Lower lobe of right lung (tissue), 2 donors: Measurements from ENCODE around the gene SLC38A7. TPM values are rescaled to one million over a fixed set of nuclear protein-coding genes. Genes with fewer than 3 reads are reported as not detected.

ENCODE experiments used
- ATAC-seq, 2 donors: fragments of 200-7000 bp; cut with Tn5 transposase; one replicate each; pipeline ENCODE4 v1.9.1; 2020 to 2022; ENCODE audit warnings: mild to moderate bottlenecking in 2 of 2, moderate library complexity in 2 of 2
- DNase-seq: peaks from one replicate; pipeline ENCODE4 v3.0.0-alpha.2; 2020
- H3K27ac ChIP-seq: fragments of 200-600 bp; one replicate; pipeline ENCODE4 v1.8.0; 2022
- H3K27me3 ChIP-seq: fragments of 200-600 bp; one replicate; pipeline ENCODE4 v1.8.0; 2022; ENCODE audit warnings: low read depth
- H3K36me3 ChIP-seq: fragments of 200-600 bp; one replicate; pipeline ENCODE4 v1.8.0; 2022; ENCODE audit warnings: mild to moderate bottlenecking
- H3K4me1 ChIP-seq: fragments of 200-600 bp; one replicate; pipeline ENCODE4 v1.8.0; 2022
- H3K4me3 ChIP-seq: fragments of 200-600 bp; one replicate; pipeline ENCODE4 v1.8.0; 2022; ENCODE audit warnings: mild to moderate bottlenecking
- H3K9me3 ChIP-seq: fragments of 200-600 bp; one replicate; pipeline ENCODE4 v1.8.0; 2022
- CTCF ChIP-seq: fragments of 200-600 bp; IDR thresholded peaks from one replicate; pipeline ENCODE4 v1.8.0; 2022; ENCODE audit warnings: antibody characterized with exemption, mild to moderate bottlenecking
- intact Hi-C: fragments of 100-400 bp; cut with DNase I; formaldehyde crosslinking; loops from one replicate; pipeline ENCODE4 v1.11.0; 2022
- total RNA-seq: library from RNA; stranded (reverse); fragmentation: NEBNext Ultra II Directional; extraction: Animal tissue kit (Norgen Biotek cat#: 25700); gene quantifications from one replicate; pipeline ENCODE4 v1.2.1, GENCODE V29; 2021
- donor health status: DM: no; HTN: yes; CAD: no; lungs with severe emphysema.

SLC38A7 gene
- total RNA-seq, 1 donor from 2014 or later: 20.7 TPM

DNA sequence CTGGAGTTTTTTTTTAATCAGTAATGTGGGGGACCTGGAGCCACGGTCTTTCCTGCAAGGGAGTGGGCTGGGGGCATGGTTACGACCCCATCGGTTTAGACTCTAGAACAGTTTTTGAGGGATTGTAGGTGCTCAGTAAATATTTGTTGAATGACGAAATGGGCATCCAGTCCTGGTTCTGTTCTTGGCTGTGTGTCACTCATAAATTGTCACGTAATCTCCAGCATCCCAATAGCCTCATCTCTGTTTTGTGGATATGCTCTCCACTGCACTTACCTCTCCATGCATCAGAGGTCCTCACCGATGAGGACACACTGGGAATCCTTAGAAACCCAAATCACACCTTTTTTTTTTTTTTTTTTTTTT is 497 bp upstream of the SLC38A7 start:
- peak overlapping the region; percentile 88 for H3K4me3 ChIP-seq
- peaks cover 21% of the 10 kb centered on the region for H3K4me1 ChIP-seq
- no peaks in the 10 kb centered on the region for H3K27me3 ChIP-seq
- no peak for ATAC-seq
- no peak overlapping the region for H3K27ac ChIP-seq
- no peak for DNase-seq
- no peaks in the 10 kb centered on the region for H3K36me3 ChIP-seq
- intact Hi-C loops: no loop called here
- no peaks in the 10 kb centered on the region for H3K9me3 ChIP-seq
- no peak for TF ChIP-seq CTCF

DNA sequence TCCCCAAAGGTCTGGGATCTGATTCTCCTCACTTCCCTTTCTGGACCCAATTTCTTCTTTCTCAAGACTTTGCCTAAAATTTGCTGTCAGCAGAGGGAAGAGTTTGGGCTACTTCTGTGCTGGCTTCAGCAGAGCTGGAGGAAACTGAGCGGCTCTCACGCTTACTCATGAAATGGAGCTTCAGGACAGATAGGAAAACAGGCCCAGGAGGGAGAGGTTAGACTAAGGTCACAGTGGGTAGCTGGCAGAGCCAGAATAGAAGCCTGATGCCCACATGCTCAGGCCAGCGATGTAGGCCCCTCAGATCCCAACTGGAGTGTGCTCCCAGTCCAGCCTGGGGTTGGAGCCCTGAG is 593 bp downstream of the SLC38A7 start:
- Histone ChIP-seq H3K9me3 (no peaks in the 10 kb centered on the region), H3K27ac (peak overlapping the region; percentile 72), H3K4me3 (peak overlapping the region; percentile 88), H3K4me1 (peaks cover 21% of the 10 kb centered on the region), H3K36me3 (peaks cover 8% of the 10 kb centered on the region), H3K27me3 (no peaks in the 10 kb centered on the region)
- ATAC-seq (peak; percentile 33 to 49), DNase-seq (no peak)
- TF ChIP-seq CTCF: no peak
- intact Hi-C loops: no loop called here

DNA sequence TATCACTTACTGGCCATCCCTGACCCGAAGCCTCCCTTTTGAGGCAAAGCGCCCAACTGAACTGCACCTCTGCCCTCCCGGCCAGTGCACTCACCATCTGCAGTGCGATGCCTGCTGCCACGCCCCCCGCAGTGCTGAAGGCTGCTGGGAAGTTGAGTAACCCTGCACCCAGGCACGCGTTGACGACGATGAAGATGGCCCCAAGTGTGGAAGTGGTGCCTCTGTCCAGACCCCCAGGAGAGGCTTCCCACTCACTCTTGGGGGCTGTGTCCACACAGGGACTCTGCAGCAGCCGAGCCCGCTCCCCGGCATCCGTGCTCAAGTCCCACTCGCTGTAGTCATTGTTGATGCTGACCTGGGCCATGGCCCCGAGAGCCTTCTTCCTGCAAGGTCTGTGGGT is 4.8 kb downstream of the SLC38A7 start:
- TF ChIP-seq CTCF: no peak
- intact Hi-C loops: no loop called here
- DNase-seq (no peak), ATAC-seq (no peak)
- no peak overlapping the region for H3K27ac ChIP-seq
- H3K4me1 ChIP-seq: peaks cover 18% of the 10 kb centered on the region
- no peaks in the 10 kb centered on the region for H3K9me3 ChIP-seq
- H3K36me3 ChIP-seq: peaks cover 38% of the 10 kb centered on the region
- no peaks in the 10 kb centered on the region for H3K27me3 ChIP-seq
- no peak overlapping the region for H3K4me3 ChIP-seq

DNA sequence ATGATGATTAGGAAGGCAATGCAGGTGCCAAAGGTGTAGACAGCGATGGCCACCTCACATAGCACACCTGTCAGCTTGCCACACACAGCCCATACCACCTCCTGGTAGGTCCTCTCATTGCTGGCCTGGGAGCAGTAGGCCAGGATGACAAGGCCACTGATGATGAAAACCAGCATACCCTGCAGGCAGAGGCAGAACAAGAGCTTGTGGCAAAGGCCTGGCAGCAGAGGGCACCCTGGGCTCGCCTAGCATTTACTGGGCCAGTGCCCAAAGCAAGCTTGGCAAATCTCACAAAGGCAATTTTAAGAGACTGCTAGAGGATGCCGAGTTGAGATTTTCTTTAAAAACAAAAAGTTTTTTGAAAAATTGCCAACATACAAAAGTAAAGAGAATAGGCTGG is 5.9 kb downstream of the SLC38A7 start:
- H3K36me3 ChIP-seq: peaks cover 48% of the 10 kb centered on the region
- peaks cover 11% of the 10 kb centered on the region for H3K4me1 ChIP-seq
- H3K27me3 ChIP-seq: no peaks in the 10 kb centered on the region
- no peak for ATAC-seq
- TF ChIP-seq CTCF: no peak
- intact Hi-C loops: no loop called here
- H3K27ac ChIP-seq: no peak overlapping the region
- no peak for DNase-seq
- H3K4me3 ChIP-seq: no peak overlapping the region
- H3K9me3 ChIP-seq: no peaks in the 10 kb centered on the region

DNA sequence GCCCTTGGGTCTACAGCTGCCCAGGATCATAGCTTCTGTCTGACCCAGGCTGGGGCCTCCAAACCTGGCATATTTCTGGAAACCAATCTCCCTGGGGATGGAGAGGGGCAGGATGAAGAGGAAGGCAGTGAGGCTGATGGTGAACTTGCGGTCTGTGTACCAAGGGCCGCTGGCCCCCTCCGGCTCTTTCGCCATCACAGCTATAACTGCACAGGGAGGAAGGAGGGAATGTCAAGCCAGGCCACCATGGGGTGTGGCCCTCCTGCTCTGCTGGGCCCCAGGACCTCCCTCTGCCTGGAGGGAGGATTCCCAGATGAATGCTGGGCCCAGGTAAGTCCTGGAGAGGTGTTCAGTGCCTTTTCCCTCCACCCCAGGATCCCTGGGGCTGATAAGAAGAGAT is 6.3 kb downstream of the SLC38A7 start:
- H3K4me1 ChIP-seq: peaks cover 7% of the 10 kb centered on the region
- intact Hi-C loops: no loop called here
- no peaks in the 10 kb centered on the region for H3K9me3 ChIP-seq
- H3K4me3 ChIP-seq: no peak overlapping the region
- DNase-seq: no peak
- peaks cover 49% of the 10 kb centered on the region for H3K36me3 ChIP-seq
- no peak for ATAC-seq
- no peaks in the 10 kb centered on the region for H3K27me3 ChIP-seq
- H3K27ac ChIP-seq: no peak overlapping the region
- no peak for TF ChIP-seq CTCF

- ATAC-seq (peak in 1 of 2 donors; percentile 18), DNase-seq (no peak)
- no peak overlapping the region for H3K27ac ChIP-seq
- H3K36me3 ChIP-seq: peaks cover 64% of the 10 kb centered on the region
- H3K9me3 ChIP-seq: no peaks in the 10 kb centered on the region
- intact Hi-C loops: no loop called here
- no peaks in the 10 kb centered on the region for H3K4me1 ChIP-seq
- no peaks in the 10 kb centered on the region for H3K27me3 ChIP-seq
- no peak overlapping the region for H3K4me3 ChIP-seq
- TF ChIP-seq CTCF: no peak
These were observed 13.5 kb downstream of the SLC38A7 start for GRCh38 chr16:58670946-58671583.
